ENCODE measurements around the gene OSBPL1A.
A peak's percentile ranks its signal among the peaks of the same experiment; 100 is the strongest.

The OSBPL1A gene

DNA sequence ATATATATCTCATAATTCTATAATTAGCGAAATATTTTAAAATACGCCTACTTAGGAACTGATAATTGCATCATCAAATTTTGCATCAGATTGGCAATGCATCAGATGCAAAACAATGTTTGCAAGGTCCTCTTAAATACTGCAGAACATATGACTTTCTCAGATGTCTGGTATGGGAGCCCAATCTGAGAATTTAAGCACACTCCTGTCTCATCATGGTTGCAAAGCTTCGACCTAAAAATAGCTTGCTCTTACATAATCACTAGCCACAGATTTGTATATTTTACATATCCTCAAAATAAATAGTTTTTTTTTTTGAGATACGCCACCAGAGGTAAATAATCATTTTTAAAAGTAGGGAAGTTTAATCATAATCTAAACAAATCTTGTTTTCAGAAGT lies 135.5 kb downstream of the OSBPL1A start:
- no peak for DNase-seq

DNA sequence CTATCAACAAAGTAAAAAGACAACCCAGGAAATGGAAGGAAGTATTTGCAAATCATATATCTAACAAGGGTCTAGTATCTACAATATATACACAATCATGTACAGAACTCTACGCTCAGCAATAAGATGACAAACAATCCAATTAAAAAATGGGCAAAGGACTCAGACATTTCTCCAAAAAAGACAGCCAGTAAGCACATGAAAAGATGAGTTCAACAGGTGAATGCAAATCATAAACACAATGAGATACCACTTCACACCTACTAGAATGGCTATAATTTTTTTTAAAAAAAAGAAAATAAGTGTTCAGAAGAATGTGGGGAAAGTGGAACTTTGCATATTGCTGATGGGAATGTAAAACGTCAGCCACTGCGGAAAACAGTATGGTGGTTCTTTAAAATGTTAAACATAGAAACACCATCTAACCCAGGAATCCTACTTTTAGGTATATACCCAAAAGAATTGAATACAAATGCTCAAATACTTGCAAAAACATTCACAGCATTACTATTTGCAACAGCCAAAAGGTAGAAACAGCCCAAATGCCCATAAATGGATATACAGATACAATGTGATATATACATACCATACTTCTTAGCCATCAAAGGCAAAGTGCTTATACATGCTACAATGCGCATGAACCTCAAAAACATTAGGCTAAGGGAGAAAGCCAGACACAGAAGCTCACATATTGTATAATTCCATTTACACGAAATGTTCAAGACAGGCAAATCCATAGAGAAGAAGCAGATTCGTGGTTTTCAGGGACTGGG lies 137.6 kb downstream of the OSBPL1A start:
- DNase-seq: no peak

DNA sequence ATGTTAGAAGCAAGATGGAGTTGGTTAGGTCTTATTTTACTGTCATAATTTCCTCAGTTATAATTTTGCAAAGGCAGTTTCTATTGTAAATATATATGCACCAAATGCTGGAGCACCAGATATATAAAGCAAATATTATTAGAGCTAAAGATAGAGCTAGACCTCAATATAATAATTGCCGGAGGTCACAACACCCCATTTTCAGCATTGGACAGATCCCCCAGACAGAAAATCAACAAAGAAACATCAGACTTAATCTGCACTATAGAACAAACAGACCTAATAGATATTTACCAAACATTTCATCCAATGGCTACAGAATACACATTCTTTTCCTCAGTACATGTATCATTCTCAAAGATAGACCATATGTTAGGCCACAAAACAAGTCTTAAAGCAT lies 143.6 kb downstream of the OSBPL1A start:
- DNase-seq: no peak

DNA sequence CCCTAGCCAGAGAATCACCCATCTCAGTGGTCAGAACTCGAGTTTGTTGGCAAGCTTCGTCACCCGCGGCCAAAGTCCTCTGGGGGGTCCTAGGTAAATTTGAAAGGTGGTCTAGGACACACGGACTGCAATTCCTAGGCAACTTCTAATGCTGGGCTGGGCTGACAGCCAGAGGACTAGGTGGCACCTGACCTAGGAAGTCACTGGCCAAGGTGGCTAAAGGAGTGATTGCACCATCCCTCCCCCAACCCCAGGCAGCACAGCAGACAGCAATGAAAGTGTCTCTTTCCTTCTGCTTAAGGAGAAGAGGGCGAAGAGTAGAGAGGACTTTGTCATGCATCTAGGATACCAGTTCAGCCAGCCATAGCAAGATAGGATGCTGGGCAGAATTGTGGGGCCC lies 147.9 kb downstream of the OSBPL1A start:
- no peak for DNase-seq

DNA sequence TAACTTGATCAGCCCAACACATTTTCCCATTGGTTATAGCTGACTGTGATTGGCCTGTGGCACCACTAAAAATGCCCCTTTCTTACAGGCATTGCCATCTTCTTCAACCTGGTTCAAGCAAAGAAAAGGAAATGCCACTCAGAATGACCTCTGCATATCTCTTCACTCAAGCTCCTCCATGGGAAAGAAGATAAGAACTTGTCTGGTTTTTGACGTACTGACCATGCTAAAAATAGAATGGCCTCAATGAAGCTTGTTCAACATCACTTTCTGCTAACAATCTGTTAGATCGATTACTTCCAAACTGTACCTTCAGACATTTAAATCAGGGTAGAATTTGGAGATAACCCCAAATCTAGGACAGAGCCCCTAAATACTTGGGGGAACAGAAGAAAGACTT lies 149.3 kb downstream of the OSBPL1A start:
- DNase-seq: no peak

DNA sequence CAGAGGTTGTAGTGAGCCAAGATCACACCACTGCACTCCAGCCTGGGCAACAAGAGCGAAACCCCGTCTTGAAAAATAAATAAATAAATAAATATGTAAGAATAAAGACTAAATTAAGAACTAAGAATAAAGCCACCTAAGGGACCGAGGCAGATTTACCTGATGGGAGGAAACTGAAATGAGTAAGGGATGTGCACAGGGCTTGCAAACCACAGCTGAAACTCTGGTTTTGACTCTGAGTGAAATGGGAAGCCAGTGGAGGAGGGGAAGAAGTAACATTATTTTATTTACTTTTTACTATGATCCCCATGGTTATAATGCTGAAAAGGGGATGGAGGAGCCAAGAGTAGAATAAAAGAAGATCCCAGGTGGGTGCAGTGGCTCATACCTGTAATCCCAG lies 151.5 kb downstream of the OSBPL1A start:
- no peak for DNase-seq

DNA sequence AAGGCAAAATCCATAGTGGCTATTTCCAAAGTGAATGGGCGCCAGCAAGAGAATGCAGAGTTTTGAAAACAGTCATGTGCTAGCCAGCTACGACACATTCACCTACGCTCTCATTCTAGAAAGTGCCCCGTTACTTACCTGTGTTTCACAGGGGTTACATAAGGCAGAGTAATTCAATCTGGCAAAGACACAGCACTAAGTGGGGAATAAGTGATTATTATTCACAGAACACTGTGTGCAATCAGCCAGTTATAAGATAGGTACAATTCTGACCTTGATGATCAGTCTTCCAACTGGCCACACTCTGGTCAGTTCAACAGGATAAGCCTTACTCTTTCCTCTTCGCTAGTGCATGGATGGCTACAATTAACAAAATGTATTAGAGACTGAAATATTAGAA lies 152.9 kb downstream of the OSBPL1A start:
- DNase-seq: no peak

DNA sequence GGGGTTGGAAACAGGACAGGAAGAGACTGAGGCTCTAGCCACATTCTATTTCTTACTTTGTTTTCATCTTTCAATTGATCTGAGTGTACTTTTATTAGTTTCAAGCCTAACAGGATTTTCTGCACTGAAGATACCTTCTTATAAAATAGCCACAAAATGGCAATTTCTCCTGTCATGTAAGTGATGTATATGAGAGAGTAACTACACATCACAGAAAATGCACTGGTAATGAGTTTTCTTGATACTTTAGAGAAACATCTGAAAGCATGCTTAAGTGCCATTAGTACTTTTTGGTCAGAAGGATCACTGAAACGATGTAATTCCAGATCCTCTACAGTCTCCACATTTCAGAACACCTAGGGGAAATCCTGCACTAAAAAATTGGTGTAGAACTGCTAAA lies 153.9 kb downstream of the OSBPL1A start:
- no peak for DNase-seq

DNA sequence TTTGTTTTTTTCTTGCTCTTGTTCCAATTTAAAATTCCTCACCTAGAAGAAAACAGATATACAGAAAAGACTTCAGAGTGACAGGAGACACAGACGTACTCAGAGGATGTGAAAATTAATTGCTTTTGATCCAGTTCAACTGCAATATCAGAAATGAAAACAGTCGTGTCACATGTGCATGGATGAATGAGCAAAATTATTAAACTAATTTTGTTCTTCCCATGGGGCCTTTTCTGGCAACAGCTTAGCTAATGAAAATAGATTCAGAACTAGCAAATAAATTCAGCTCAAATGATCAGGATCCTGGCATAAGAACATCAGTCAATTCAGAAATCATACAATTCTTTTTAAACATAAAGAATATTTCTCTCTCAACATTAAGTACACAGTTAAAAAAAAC lies 158.3 kb downstream of the OSBPL1A start:
- no peak for DNase-seq

DNA sequence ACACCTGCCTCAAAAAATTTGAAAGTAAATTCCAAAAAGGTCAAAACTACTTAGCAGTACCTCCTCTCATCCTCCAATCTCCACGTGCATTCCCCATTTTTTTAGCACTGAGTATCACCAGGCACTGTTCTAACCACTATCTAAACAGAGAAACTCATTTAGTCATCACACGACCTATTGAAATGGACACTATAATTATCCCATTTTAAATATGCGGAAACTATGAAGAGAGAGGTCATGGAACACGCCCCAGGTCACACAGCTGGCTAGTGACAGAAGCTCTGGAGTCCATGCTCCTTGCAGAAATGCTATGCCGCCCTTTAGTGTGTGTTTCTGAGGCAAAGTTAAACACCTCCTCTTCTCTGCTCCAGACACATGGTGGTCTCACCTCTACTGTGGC lies 159.2 kb downstream of the OSBPL1A start:
- no peak for DNase-seq

DNA sequence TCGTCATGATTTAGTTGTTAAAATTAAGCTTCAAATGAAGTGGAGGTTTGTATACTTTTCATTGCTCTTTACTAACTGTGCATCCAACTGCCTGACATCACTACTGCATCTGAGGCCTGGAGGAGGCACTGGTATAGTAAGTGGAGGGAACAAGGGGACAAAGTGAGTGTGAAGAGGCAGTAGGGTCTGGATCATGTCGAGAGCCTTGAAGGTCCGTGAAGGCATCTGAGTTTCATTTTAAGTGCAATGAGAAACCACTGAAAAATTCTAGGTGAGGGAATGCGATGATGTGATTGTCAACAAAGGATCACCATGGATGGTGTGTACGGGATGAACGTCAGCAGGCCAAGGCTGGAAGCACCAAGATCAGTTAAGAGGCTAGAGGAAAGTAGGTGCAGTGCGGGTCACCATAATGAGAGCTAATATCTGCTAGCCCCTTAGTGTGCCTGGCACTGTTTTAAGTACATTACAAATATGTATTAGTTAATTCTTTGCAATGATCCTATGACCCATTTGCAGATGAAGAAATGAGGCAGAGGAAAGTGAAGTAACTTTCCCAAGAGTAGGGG lies 162.7 kb downstream of the OSBPL1A start:
- no peak for DNase-seq

DNA sequence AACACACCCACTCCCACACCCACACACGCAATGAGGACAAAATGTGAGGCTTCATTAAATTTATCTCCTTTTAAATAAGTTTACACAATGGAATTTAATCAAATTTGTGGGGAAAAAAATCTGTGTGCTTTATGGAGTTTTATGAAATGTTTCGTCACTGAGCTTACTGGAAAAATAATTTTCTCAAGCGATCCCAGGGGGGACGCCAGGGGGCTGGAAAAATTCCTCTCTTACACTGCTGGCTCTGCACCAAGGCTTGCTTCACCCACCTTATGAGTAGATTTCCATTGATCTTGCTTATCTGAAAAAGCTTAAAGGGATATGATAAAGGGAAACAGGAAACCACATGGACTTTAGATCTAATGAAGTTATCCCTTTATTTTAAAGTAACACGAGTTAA lies 163.3 kb downstream of the OSBPL1A start:
- no peak for DNase-seq

DNA sequence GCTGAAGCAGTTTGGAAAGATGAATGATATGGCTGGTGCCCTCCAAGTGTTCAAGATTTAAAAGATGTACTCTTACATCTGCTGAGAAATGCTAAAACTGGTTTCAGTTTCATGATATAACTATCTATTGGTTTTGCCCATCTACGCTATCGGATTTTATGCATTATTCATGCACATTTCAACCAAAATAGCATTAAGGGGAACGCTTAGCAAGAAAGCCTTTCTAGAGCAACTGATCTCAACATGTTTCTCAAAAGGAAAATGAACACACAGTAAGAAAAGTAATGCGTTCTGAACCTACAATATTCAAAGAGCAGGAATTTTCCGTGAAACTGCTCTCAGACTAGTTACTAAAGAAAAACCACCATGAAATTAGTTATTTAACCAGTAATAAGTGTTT lies 164.8 kb downstream of the OSBPL1A start:
- DNase-seq: no peak

DNA sequence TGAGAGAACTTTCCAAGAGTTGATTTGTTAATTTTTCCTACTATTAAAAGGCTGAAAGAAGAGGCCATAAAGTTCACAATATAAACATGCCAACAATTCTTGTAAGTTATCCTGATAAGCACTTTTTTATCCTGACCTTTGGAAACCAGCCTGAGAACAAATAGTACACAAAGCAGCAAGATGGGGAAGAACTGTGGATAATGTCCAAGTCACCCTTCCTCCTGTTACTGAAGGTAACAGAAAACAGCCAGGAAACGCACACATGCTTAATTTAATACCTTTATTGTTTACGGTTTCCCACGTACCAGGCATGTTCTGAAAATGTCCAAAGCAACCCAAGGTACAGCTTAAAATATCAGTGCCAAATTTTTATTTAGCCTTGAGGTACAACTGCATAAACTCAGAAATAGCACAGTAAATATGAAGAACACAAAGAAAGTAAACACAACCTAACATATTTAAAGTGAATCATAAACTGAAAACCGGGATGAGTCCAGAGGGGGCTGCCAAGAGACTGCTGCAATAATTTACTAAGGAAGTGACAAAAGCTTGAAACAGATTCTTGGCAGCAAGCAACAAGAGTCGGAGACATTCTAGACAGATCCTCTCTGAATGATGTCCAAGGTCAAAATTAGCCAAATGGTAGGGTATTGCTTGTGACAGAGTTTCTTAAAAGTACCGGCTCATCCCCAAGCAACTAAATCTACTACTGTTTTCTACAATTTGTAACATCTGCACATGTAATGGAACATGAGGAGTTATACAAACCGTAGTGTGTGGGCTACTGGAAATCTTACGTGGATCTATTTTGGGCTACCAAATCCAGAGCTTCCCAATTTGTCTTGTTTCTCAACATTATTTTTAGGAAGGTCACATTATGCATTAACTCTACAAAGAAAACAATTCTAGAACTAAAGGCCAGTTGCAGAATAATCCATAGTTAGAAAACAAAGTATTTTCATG lies 165.6 kb downstream of the OSBPL1A start:
- no peak for DNase-seq

DNA sequence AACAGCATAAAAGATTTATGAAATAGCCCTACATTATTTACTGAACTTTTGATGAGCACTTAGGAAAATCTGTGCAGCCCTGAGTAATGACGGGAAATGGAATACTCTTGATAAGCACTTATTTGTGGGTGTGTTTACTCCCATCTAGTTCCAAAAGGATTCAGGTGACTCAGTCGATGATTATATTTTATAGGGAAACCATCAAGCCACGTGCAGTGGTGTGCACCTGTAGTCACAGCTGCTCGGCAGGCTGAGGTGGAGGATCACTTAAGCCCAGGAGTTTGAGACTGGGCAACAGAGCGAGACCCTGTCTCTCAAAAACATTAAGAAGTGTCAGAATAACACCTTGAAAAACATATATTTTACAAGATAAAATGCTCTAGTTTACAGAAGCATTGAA lies 166.9 kb downstream of the OSBPL1A start:
- DNase-seq: no peak

DNA sequence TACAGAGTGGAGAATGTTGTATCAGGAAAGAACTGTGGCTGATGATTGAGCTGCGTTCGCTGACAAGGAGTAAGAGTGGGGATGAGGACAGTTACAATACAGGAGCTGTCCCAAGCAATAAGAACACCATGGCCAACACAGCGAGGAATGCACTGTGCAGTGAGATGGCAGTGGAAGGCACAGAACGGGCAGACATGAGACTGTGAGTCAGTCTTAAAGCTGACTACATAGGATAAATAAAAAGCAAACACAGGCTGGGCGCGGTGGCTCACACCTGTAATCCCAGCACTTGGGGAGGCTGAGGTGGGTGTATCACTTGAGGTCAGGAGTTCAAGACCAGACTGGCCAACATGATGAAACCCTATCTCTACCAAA lies 169.0 kb downstream of the OSBPL1A start:
- DNase-seq: no peak

DNA sequence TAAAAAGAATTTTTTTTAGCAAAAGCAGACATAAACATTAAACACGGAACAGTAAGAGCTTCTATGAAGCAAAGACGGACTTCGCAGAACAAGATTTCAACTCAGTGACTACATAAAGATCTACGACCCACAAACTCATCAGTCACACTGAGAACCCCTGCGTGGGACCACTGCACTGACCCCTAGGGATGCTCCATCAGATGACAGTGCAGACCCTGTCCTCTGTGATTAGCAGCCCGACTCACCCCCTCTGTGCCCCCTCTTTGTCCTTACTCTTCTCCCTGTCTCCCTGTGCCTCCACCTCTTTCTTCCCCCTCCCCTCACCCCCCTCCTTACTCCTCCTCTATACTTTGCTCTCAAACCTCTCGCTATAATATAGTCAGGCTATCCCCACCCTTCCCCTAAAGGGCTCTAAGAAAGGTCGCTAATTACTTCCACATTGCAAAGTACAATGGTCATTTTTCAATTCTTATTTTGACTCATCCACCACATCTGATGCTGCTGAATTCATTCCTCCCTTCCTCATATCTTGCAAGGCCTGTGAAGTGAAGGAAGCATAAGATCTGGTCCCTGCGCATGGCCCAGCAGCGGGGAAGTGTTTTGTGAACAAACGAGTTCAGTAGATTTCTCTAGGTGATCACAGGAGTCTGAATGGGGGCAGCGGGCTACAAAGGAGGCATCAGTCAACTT lies 169.5 kb downstream of the OSBPL1A start:
- DNase-seq: no peak

DNA sequence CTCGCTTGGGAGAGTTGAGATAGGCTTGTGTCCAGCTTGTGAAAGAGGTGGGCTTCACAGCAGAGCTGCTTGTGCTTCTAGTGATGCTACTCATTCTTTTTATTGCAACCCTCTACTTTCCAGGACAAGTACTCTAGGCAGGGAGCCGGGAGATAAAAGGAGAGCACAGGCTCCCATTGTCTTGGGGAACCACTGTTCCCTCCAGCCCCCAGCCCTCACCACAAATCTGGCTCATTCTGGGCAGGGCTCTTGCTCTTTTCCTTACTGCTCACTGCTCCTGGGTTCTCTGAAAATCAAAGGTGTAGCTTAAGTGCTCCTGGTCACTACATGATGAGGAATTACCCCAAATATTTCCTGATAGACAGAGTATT lies 177.3 kb downstream of the OSBPL1A start:
- DNase-seq: no peak

DNA sequence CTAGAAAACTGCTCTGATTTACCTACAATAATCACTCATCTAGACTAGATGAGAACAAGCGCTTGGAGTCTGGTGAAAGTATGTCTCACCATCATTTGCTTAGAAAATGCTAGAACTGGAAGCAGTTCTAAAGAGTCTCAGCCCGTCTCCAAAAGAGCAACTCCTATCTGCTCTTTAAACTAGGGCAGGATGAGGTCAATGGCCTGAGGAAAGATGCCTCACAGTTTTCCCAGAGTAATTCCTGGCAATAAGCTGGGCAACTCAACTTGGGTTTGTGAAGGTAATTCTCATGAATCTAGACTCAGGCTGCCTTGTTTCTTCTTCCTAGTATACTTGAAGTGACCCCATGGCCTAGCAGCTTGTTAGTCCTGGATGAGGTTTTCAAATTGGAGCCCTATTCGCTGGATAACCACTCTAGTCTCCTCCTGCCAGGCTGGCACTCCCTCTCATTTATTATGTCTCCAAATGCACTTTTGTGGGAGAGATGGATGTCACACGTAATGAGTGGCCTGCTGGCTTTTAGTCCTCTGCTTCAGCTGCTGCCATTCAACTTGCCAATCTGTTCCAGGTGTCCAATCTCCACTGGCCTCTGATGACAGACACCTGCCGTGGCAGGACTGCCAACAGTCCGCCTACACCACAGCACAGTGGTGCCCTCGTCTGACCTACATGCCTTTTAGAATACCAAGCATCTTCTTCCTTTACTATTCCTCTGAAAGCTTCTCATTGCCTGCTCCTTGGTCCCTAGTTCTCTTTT lies 177.9 kb downstream of the OSBPL1A start:
- no peak for DNase-seq

DNA sequence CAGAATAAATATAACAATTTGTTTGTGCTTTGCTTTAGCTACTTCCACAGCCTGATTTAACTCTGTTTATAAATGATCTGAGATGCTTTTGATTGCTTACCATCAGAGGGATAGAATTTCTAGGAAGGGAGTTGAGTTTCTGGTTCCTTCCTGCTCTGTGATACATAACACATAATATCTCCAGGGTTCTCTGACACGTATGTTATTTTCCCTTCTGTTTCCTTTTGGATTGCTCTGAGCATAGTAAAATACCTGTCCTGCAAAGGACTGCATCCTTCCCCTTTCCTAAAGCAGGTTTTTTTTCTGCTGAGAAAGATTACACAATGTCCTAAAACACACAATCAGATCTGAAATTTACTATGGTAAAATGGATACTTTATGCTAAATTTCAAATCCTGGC lies 182.7 kb downstream of the OSBPL1A start:
- DNase-seq: no peak

DNA sequence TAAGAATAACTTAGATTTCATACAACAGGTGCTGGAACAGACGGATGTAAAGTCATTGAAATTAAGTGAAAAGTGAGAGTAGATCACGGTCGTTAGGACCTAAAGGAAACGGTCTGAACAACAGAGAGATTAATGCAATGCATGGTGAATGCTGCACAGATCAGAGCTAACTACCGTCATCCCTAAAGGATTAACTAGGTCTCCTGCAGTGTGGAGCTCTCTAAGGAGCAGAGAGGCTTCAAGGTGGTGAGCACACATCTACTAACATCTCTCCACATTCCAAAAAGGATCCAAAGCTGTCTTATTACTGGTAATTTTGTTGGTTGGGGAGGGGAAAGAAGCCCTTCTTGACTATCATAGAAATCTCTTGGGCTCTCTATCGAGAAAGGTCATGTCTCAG lies 183.5 kb downstream of the OSBPL1A start:
- DNase-seq: no peak

DNA sequence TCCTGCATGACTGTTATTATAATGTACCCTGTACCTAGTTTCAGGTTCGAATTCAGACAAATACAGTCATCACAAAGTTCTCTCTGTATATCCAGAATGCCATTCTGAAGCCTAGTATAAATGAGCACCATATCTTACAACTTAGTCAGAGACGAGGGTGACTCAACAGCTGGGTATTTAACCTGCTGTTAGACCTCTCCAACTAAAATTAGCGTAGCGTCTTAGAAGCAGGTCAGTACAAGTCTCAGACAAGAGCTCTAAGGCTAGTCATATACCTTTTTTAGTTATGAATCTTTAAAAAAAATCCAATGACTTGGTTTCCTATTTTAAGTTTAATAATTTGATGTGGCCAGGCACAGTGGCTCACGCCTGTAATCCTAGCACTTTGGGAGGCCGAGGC lies 184.7 kb downstream of the OSBPL1A start:
- DNase-seq: peak; percentile 67

DNA sequence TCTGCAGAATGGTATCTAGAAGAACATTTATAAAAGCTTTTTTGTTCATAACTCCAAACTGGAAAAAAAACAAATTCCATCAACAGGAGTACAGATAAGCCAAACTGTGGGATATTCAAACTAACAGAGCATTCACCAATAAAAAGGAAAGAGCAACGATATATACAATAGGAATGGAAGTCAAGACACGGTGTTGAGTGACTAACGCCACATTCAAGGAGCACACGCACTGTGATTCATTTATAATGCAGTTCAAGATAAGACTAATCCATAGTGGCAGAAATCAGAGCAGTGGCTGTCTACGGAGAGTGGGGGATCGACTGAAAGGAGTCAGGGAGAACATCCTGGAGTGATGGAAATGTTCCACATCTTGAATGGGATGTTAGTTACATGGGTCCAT lies 188.1 kb downstream of the OSBPL1A start:
- no peak for DNase-seq
